ENCODE results near the gene KLRC4. TPM values are rescaled to one million over a fixed set of nuclear protein-coding genes. Genes with fewer than 3 reads are reported as not detected.
"Not testable (repeated sequence)": the region's sequence is repeated elsewhere in the genome, so short reads cannot be mapped to it uniquely, and the experiment has no call there.

The KLRC4 gene
- total RNA-seq, 4 donors from 2014 or later = not detected

- in situ Hi-C loops (cut with MboI; ENCODE audit: low sequenced_read_pairs in 4 of 4); H3K4me1 ChIP-seq; intact Hi-C loops (cut with DNase I; ENCODE audit: low total_unique reads); H3K4me3 ChIP-seq; H3K9me3 ChIP-seq; H3K27me3 ChIP-seq; ATAC-seq; H3K36me3 ChIP-seq; DNase-seq; H3K27ac ChIP-seq: not testable (repeated sequence)
Observed at GRCh38 chr12:10422159-10422558, 12.6 kb upstream of the KLRC4 start.

GRCh38 chr12:10420334-10420733 is 10.8 kb upstream of the KLRC4 start, which contains the start of gene KLRC3:
Gene KLRC3 (minus strand): TSS chr12:10420595. CDS start chr12:10420550, 45 bp downstream.
- H3K27ac ChIP-seq; H3K36me3 ChIP-seq; in situ Hi-C loops (cut with MboI; ENCODE audit: low sequenced_read_pairs in 4 of 4); H3K4me3 ChIP-seq; ATAC-seq; H3K9me3 ChIP-seq; intact Hi-C loops (cut with DNase I; ENCODE audit: low total_unique reads); H3K4me1 ChIP-seq; DNase-seq; H3K27me3 ChIP-seq: not testable (repeated sequence)

- no peaks in the 10 kb centered on the region for H3K4me1 ChIP-seq
- no peaks in the 10 kb centered on the region for H3K27me3 ChIP-seq
- H3K36me3 ChIP-seq = no peaks in the 10 kb centered on the region
- DNase-seq (no peak), ATAC-seq (no peak)
- in situ Hi-C loops (cut with MboI; ENCODE audit: low sequenced_read_pairs in 4 of 4) (no loop called here), intact Hi-C loops (cut with DNase I; ENCODE audit: low total_unique reads) (no loop called here)
- no peak overlapping the region for H3K4me3 ChIP-seq
- H3K9me3 ChIP-seq = no peaks in the 10 kb centered on the region
- no peak overlapping the region for H3K27ac ChIP-seq
- TF ChIP-seq CTCF (IDR thresholded peaks at IDR 0.05 in 4 of 5, conservative IDR thresholded peaks at IDR 0.05 in 1 of 5) (no peak), POLR2A (IDR thresholded peaks at IDR 0.05) (no peak)
Observed at GRCh38 chr12:10408842-10409241, 715 bp downstream of the KLRC4 start.

GRCh38 chr12:10406725-10407124 is 2.8 kb downstream of the KLRC4 start:
- Histone ChIP-seq H3K36me3 (no peaks in the 10 kb centered on the region), H3K4me1 (no peaks in the 10 kb centered on the region), H3K4me3 (no peak overlapping the region), H3K9me3 (no peaks in the 10 kb centered on the region), H3K27me3 (no peaks in the 10 kb centered on the region), H3K27ac (no peak overlapping the region)
- ATAC-seq (no peak), DNase-seq (peak; percentile 20 to 37)
- in situ Hi-C loops (cut with MboI; ENCODE audit: low sequenced_read_pairs in 4 of 4) (no loop called here), intact Hi-C loops (cut with DNase I; ENCODE audit: low total_unique reads) (no loop called here)
- TF ChIP-seq POLR2A (IDR thresholded peaks at IDR 0.05) (no peak), CTCF (IDR thresholded peaks at IDR 0.05 in 4 of 5, conservative IDR thresholded peaks at IDR 0.05 in 1 of 5) (no peak)

- Histone ChIP-seq H3K4me3 (no peak overlapping the region), H3K27ac (no peak overlapping the region), H3K4me1 (no peaks in the 10 kb centered on the region), H3K9me3 (no peaks in the 10 kb centered on the region), H3K27me3 (no peaks in the 10 kb centered on the region), H3K36me3 (no peaks in the 10 kb centered on the region)
- intact Hi-C loops (cut with DNase I; ENCODE audit: low total_unique reads) (no loop called here), in situ Hi-C loops (cut with MboI; ENCODE audit: low sequenced_read_pairs in 4 of 4) (no loop called here)
- no peak for ATAC-seq
- TF ChIP-seq POLR2A (IDR thresholded peaks at IDR 0.05) = no peak
- TF ChIP-seq CTCF (IDR thresholded peaks at IDR 0.05 in 4 of 5, conservative IDR thresholded peaks at IDR 0.05 in 1 of 5) = no peak
- no peak for DNase-seq
Observed at GRCh38 chr12:10405294-10405693, 4.3 kb downstream of the KLRC4 start.

GRCh38 chr12:10404798-10405197 is 4.8 kb downstream of the KLRC4 start:
- intact Hi-C loops (cut with DNase I; ENCODE audit: low total_unique reads) = no loop called here
- Histone ChIP-seq H3K27me3 (no peaks in the 10 kb centered on the region), H3K4me1 (no peaks in the 10 kb centered on the region), H3K4me3 (no peak overlapping the region), H3K36me3 (no peaks in the 10 kb centered on the region), H3K9me3 (no peaks in the 10 kb centered on the region), H3K27ac (no peak overlapping the region)
- in situ Hi-C loops (cut with MboI; ENCODE audit: low sequenced_read_pairs in 4 of 4) = no loop called here
- no peak for TF ChIP-seq POLR2A (IDR thresholded peaks at IDR 0.05)
- TF ChIP-seq CTCF (IDR thresholded peaks at IDR 0.05 in 4 of 5, conservative IDR thresholded peaks at IDR 0.05 in 1 of 5) = no peak
- ATAC-seq (no peak), DNase-seq (no peak)
